HG03196 (cell line): ENCODE data around the gene FMN1.

Experiments
- ATAC-seq: cut with Tn5 transposase; IDR thresholded peaks from one replicate; pipeline ENCODE4 v1.9.1; 2021; ENCODE audit not compliant: unreplicated experiment

FMN1 gene

DNA sequence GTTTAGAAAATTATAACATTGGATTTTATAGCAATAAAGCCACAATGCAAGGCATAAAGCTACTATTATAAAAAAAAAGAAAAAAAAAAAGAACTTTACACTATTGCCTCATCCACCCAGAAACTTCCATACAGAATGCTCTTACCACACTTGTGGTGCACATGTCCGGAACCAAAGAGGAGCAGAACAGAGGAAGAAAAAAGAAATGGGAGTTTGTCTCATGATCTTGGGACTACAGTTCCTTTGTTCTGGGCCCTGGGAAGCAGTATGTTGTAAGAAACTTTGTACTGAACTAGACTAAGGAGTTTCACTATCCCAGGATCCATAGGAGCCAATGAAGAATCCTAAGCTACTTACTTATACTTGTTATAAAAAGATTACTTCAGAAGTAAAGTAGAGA is 36.1 kb downstream of the FMN1 start:
- ATAC-seq: no peak

DNA sequence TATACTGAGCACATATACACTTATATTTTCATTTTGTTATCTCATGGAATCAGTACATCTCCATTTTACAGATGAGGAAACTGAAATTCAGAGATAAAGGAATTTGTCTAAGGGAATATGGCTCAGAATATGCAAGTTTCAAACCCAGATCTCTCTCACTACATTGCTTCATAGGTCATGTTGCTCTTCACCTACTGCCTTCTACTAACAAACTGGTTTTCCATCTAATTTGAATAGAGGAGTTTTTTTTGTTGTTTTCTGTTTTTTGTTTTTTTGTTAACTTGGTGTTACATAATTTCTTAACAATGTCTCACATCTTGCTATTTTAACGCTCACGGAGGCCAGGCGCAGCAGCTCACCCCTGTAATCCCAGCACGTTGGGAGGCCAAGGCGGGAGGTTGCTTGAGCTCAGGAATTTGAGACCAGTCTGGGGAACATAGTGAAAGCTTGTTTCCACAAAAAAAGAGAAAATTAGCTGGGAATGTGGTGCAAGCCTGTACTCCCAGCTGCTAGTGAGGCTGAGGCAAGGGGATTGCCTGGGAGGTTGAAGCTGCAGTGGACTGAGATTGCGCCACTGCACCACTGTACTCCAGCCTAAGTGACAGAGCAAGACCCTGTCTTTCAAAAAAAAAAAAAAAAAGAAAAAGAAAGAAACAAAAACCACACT is 37.0 kb downstream of the FMN1 start:
- no peak for ATAC-seq

DNA sequence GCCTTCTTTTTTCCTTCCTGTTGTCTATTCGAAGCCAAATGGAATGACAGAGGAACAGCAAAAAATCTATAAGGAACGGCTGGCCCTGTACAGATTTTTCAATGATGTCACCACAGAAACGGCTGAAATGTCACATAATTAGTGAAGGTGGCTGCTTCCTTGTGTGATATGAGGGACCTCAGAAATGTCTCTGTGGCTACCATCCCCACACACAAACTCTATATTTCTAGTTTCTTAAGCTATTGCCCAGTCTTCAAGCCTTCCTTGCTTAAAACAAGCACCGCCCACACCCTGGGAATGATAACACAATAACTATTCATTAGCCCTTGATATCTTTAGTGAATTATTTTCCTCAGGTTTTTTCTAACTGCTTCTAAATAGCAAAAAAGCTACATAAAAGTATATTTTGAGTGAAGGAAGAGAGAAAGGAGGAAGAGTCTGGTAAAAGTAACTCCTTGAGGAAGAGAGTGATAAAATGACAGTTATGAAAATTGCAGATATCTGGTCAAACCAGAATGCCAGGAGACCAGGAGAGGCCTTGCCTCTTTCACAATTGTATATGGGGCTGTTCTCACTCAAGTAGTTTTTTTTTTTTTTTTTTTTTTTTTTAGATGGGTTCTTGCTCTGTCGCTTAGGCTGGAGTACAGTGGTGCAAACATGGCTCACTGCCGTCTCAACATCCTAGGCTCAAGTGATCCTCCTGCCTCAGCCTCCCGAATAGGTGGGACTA is 38.7 kb downstream of the FMN1 start:
- no peak for ATAC-seq

DNA sequence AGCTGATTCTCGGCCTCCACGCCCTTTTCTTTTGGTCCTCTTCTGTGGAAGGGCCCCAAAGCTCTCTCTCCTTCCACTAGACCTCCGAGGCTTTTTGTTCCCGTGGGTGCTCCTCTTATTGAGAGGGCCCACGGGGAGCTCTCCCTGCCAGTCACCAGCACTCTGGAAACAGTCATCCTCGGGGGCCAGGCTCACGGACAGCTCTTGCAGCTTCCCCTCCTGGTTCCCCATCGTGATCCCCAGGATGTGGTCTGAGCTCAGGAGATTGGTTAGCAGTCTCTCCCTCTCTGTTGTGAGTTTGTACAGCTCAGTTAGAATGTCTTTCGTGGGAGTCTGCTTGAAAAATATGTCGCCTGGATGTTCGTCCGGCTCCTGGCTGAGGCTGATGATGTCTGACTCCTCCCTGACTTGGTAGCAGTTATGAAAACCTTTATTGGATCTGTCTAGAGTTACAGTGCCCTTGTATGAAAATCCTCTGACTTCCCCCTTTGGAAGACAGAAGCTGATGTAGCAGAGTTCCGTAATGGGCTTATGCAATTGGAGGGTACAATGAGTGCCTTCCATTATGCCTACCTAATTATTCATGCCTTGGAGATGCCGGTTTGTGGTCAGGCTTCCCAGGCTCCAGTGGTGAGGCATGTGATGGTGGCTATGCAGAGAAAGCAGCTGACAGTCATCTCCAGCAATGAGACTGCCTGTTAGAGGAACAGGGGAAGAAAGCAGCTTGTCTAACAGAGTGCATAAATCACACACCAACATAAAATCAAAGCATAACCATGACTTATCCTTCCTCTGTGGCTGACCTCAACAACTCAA is 40.0 kb downstream of the FMN1 start:
- ATAC-seq: no peak

DNA sequence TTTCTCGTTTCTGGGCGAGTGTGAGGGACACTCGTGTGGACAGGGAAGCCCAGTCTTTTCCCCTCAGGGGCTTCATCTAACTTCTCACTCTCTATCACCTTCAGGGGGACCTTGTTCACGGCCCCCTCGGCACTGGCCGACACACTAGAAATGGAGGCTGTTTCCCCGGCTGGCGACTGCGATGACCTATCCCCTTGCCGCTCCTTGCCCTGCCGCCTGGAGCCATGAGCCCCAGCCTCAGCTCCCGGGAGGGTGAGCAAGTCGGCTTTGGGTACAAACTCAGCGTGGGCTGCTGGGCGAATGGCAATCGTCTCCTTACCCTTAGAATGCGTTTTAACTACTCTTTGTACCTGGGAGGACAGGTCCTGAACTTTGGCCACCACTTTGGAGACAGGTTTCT is 41.0 kb downstream of the FMN1 start:
- no peak for ATAC-seq

DNA sequence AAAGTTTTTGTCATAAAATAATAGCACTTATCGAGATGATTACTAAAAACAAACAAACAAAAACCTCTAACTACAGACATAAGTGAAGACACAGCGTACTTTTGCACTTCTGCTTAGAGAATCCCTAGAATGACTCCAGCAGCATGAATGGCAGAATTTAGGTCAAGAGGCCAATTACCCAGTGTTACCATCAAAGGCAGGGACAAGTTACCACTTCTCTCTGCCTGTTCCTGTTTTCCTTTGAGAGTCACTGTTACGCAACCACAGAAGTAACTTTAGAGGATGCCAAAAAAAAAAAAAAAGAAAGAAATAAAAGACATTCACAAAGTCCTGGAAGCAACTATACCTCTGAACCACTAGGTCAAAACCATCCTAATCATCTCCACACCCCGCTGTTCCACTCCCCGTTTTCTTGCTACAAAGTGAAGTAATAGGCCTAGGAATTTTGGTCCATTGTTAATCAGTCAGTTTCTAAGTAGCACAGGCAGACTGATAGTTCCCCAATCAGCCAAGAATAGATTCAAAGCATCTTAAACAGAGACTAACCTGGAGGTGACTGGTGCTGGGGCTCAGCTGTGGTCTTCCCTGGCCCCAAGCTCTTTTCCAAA is 41.9 kb downstream of the FMN1 start:
- no peak for ATAC-seq

DNA sequence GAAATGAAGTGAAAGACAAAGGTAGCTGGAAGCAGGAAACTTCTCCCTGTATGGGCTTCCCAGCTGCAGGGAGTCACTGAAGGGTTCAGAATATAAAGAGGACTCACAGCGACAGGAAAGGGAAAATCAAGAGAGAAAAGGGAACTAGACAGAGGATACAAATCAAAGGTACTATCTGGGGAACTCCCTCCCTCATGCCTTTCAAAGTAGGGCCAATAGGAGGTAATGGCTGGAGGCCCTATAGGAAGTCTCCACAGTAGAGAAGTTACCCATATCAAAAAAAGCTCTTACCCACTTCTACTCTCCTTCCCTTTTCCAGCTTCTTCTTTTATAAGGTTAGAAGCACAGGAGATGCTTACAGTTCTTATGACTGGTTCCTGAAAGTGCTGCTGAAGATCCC is 43.5 kb downstream of the FMN1 start:
- ATAC-seq: no peak

DNA sequence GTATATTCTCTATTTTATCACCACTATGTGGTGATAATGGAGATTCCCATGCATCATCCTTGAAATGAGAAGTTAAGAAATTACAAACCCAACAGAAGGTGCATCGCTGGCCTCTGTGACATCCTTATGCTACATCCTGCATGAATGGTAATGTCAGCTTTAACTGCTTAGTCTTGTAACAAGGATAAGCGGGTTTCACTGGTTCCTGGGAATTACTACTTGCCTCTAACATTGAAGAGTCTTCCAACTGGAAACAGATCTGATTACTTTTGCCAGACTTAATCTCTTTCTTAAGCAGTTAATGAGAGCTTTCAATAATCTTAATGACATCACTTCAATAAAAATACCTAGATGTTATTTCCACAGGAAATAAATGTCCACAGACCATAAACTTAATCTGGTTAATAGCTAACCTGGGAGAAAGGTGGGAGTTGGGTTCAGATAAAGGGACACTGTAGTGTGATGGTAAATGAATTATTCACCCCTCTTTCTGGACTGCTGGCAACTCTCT is 44.0 kb downstream of the FMN1 start:
- no peak for ATAC-seq

DNA sequence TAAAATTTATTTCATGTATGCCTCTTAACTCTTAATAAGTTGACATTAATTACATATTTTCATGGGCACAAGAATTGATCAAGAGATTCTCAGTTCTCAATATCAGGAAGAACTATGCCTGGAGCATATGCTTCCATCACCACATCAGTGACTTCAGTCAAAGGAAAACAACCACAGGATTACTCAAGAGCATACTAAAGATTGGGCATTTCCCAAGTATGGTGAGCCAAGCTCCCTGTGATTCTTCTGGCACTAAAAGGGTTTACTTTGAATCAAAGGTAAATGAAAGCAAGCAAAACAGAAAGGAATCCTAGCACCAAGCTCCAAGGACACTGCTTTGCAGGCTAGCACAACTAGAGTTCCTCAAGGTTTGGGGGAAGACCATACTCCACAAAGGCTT is 44.6 kb downstream of the FMN1 start:
- ATAC-seq: no peak

DNA sequence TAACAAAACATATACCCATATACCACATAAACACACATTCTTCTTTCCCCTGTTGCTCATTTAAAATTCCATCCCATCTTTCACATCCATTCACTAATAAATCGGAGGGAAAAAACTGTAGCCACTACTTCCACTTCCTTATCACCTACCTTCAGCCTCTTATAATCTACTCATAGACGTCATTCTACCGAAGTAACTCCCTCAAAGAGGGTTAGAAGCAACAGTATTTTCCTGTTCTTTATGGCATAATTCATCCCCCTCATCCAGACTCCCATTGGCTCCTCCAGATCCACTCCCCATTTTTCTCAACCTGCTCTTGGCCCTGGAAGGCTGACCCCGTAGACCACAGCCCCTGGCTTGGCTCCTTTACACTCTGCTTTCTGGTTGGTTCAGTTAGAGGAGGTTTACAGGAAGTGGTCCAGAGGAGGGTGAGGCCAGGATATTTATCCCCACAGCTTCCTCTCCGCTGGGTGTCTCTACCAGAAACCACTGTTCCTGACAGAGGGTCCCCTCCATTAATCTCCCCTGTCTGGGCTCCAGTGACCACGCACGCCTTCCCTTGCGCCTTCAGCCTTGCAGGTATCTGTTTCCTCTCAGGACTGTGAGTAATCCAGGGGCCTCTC is 46.3 kb downstream of the FMN1 start:
- no peak for ATAC-seq

DNA sequence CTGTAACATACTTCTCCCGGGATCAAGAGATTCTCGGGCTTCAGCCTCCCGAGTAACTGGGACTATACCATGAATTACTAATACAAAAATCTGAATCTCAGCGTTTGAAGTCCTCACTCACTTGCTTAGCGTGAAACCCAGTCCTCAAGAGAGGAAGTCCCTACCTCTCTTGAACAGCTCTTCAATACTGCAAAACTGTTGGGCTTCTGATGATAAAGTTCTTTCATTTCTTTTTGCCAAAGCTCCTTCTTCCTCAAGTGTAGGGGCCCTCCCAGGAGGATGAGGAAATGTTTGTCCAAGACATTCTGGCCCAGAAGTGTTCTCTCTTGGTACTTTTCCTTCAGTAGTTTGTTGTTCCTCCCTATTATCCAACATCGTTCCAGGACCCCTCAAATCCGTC is 48.5 kb downstream of the FMN1 start:
- ATAC-seq: no peak

DNA sequence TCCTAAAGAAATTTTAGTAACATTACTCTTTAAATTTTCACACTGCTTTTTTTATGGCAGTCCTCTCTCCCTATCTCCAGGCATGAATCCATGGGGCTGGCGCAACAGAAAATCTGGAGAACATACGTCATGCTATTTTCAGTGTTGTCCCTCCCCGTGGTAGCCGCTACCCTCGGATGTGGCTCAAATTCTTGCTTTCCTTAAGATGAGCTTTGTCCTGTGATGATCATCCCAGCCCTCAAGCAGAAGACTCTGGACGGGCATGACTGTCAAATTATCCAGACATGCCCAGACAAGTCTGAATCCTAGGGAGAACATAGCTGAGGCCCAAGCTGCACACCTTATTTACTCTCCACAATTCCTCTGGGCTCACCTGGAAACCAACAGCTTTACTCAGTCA is 49.1 kb downstream of the FMN1 start:
- ATAC-seq: no peak

DNA sequence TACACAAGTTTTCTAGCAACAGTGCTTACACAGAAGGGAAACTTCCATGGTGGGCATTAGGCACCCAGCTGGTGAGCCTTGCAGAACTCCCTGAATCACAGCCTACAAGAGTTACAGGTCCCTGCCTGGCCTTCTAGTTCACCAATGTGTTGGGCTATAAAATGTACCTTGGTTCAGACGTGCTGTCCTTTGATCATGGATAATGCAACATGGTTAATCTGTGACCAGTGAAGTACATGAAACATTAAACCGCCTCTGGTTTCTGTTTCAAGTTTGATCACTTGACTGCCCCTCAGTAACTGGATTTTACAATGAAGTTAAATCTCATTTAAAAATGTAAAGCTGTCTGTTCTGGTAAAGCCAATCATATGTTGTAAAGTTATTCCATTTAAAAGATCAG is 51.8 kb downstream of the FMN1 start:
- peak; percentile 72 for ATAC-seq

DNA sequence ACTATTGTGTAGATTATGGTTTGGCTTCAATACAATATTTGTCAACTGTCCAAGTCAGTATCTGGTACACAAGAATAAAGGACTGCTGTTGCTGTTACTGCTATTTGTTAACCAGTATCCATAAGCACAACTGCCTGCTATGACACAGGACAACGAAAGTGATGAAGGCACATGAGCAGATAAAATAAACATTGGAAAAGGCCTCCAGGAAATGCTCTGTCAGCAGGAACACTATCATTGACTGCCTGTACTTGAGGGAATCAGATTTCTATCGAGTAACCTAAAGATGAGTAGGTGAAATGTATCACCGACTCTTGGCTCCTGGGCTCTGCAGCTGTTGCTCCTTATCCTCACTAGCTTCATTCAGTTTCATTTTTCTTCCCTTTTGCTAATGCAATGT is 56.5 kb downstream of the FMN1 start:
- no peak for ATAC-seq

DNA sequence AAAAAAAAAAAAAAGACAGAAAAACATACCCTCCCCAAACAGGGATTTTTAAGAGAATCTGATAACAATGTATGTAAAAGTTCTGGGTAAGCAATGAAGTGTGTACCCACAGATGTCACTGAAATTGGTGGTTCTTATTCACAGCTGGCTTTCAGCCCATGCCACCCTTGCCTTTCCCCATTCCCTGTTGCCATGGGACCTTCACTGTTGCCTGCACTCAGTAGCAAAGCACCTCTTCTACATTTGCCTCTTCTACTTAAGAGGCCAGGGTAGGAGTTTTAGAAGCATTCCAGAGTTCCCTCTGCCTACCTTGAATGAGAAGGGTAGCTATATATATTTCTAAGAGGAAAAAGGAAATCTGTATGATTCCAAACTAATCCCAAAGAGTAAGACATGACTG is 57.4 kb downstream of the FMN1 start:
- no peak for ATAC-seq

DNA sequence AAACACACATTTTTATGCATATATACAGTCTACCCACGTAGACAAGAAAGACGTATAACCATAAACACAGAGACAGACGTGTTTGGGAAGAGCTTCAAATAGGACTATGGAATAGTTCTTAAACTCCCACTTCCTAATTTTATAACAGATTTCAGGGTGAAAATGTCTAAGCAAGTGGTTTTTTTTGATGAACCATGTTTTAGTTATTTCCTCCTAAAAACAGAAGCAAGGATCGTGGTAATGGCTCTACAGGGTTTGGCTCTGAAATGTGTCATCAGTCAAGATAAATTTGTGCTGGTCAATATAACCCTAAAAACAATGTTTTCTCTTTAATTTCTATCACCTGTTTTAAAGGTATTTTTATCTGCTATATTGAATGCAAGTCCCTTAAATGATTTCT is 58.2 kb downstream of the FMN1 start:
- no peak for ATAC-seq

DNA sequence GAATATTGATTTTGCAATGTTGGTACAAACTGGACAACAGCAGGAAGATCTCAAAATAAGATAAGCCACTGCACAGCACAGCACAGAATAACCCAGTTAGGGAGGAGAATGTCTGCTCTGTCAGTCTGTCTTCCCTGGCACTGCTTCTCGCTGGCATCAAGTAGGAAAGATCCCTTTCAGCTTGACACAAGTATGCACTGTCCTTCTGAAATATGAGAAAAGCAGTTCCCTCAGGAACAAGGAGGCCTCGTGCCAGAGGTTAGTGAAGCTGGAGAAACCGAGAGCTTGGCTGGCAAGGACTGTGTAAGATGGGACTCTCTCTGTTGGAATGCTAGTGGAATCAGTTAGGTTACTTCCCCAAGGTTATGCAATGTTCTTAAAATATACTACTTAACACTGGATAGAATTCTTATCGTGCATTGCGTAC is 59.1 kb downstream of the FMN1 start:
- ATAC-seq: no peak

DNA sequence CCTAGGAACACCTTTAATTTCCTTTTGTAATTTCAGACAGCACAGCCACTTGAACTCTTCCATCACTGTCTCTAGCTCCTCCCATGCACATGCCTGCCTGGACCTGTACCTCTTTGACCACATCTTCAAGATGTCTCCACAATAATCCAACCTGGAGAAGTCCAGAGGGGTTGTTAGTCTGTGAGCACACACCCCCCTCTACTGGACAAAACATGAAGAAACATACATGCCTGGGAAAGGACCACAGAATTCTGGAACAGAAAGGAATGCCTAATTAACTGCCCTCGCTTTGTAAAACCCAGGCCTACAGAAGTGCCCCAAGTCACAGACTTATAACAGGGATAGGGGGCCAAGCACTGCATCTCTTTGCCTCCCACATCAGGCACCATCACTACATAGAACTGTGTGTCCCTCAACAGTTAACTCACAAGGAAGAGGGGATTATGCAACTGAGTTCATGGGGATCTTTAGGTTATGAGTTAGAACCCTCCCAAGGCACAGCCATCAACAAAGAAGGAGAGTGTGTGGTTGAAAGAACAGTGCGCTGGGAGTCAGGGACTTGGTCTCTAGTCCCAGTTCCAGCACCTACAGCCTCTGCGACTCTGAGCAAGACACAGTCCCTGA is 61.7 kb downstream of the FMN1 start:
- no peak for ATAC-seq

DNA sequence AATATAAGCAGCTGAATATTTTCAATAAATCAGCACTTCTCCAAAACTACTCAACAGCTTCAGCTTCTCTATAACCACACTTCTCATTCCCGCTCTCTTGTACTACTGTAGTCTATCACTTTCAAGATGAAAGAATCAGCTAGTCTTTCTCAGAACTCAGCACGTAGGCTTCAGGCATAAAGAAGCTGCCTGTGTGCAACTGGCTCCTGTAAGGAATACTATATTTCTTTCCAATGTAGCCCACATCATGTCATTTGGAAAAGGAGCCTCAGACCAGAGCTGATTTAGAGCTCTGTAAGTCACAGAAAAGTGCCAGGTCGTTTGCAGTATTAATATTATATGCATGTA is 62.3 kb downstream of the FMN1 start:
- no peak for ATAC-seq

DNA sequence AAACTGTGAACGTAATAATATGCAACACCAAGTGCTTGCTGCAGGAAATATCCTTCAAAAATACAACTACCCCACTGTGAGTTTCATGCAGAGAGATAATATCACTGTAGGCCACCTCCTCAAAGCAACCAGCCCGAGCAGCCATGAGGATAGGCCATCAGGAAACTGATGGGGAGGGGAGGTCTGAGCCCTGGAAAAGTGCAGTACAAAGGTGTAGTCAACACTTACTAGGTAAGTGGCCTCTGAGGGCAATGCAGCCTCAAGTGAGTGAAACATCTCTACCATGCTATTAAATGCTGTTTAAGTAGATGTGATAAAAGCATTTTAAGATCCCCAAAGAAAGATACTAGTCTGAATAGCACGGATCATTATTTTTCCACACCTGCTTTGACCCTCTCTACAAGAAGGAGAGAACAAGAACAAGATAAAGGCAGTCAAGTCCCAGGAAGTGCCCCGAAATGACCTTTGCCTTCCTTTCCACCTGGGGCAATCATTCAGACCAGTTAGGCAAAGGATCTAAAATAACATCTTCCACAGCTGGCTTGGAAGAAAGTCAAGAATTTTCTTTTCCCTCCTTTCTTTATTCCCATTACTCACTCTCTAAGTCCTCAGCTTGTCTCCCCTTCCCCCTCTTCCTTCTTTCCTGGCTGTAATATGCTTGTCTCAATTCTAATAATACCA is 62.8 kb downstream of the FMN1 start:
- no peak for ATAC-seq
